ENCODE measurements around the gene PRIMPOL.

GRCh38 chr4:184743650-184744049 is 94.1 kb downstream of the PRIMPOL start:
- TF ChIP-seq GATA2 (IDR thresholded peaks at IDR 0.05; ENCODE audit: low read depth, low read length) (no peak), GATA3 (IDR thresholded peaks at IDR 0.05; ENCODE audit: low read depth, low read length) (no peak)
